Epidermal melanocyte (primary cell): ENCODE results near the gene SCYGR8.

Source experiments
- DNase-seq: peaks from one replicate; pipeline ENCODE4 v3.0.0; 2011; ENCODE audit warnings: low spot score; ENCODE audit not compliant: insufficient read length

Gene SCYGR8

DNA sequence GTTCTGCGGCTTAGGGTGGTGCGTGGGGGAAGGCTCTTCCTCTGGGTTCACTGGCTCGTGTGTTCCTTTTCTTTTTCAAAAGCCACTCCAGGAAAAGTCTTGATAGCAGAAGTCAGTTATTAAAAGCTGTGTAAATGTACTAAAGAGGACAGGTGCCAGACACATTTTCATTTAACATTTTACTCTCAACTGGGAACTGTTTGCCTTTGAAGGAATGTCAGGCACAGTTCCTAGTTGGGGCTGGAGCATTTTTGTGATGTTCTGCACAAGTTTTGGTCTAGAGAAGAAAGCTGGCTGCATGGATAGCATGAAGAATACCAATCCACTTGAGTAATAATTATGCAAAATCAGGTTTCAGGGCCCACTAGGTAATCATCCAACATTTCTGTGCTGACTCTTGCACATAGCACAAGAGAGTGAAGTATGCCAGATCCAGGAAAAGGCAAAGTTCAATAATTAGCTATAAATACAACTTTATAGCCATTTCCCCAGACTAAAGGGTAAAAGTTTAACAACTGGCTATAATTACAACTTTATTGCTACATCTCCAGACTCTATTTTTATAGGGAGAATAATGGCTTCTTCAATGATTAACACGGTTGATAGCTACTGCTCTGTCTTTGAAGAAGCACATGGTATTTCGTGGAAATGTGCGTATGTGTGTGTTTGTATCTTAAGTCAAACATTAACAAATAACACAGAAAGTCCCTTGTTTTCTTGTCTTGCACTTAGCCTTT lies 16.2 kb downstream of the SCYGR8 start:
- DNase-seq = no peak

- no peak for DNase-seq
These were observed 20.2 kb downstream of the SCYGR8 start for GRCh38 chr2:227765788-227766372.

DNA sequence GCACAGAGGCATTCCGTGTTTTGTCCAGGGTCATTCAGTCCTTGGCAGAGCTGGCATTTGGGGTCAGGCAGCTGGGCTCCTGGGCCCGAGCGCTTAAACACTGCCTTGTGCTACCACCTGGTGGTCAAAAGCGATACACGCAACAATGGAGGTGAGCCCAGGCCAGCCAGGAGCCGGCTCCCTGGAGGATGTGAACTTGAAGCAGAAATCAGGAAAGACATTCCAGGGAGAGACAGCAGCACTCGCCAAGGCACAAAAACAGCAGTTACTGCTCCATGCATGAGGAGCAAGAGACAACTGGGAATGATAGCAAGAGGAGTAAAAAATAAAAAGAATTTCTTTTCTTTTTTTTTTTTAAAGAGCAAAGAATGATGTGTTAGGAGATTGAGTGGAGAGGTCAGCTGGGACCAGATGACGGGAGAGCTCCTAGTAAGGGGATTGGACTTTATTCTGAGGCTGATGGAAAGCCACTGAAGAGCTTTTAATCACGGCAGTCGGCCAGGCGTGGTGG lies 20.7 kb downstream of the SCYGR8 start:
- DNase-seq = peak; percentile 76

DNA sequence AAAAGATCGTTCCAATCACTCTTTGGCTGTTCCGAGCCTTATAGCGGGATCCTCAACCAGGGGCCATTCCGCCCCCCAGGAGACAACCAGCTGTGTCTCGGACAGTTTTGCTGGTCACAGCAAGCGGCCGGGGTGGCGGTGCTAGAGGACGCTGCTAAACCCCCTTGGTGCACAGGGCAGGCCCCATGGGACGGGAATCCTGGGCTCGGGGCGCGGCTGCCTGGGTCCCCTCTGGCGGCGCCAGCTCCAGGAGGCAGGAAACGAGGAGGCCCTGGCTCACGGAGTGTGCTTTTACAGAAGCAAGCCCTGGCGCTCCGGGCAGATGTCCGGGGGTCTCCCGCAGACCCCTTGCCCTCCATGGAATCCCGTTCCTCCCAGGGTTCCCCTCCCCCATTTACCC lies 22.1 kb downstream of the SCYGR8 start:
- no peak for DNase-seq

DNA sequence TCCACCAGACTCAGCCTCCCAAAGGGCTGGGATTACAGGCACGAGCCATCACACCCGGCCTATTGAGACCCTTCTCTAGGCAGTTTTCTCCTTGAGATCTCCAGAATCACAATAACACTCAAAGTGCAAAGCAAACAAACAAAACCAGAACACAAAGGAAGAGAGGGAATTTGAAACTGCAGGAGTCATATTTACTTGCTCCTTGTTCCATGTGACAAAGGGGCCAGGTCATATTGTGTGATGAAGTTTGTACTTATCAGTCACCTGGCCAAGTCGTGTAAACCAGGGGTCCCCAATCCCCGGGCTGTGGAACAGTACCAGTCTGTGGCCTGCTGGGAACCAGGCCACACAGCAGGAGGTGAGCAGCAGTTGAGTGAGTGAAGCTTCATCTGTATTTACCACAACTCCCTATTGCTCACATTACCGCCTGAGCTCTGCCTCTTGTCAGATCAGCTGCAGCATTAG lies 26.5 kb downstream of the SCYGR8 start:
- DNase-seq = no peak

DNA sequence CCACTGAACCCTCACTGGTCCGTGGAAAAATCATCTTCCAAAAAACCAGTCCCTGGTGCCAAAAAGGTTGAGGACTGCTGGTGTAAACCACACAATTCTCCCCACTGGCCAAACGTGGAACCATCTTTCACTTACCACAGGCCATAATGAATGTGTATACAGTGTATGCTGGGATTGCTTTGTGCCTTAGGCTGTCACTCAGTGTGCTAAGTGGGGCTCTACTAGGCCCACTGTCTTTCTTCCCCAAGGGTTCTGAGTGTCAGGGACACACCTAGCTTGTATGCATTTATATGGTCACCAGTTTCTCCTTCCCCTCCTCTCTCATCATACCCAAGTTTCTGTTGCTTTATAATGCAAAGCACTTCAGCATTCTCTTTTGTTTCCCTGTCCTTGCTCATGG lies 27.2 kb downstream of the SCYGR8 start:
- DNase-seq = no peak

DNA sequence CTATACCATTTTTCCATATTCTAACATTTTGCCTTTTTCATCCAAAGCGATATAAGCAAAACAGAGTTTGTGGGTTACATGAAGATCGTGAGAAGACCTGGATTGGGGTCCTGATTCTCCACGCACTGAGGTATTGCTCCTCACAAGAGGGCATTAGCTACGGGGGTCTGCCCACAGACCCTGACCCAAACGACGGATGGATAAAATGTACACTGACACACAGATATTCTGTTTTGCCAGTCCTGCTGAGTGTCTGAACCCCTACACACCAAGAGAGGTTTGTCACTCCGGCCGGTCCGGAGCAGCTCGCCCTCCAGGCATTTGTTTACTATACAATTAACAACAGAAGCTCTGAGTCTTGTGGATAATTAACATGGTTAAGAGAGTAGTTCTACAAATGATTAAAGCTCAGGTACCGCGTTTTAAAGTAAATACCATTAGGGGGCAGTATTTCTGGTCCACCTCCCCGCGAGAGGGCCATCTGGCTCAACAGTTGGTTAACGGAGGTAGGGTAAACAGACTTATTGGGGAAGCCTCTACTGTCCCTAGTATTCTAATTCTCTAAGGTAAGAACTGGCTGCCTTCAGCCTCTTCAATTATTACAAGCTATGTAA lies 28.4 kb downstream of the SCYGR8 start:
- DNase-seq = no peak

GRCh38 chr2:227774895-227775842 lies 29.5 kb downstream of the SCYGR8 start:
- DNase-seq = no peak

DNA sequence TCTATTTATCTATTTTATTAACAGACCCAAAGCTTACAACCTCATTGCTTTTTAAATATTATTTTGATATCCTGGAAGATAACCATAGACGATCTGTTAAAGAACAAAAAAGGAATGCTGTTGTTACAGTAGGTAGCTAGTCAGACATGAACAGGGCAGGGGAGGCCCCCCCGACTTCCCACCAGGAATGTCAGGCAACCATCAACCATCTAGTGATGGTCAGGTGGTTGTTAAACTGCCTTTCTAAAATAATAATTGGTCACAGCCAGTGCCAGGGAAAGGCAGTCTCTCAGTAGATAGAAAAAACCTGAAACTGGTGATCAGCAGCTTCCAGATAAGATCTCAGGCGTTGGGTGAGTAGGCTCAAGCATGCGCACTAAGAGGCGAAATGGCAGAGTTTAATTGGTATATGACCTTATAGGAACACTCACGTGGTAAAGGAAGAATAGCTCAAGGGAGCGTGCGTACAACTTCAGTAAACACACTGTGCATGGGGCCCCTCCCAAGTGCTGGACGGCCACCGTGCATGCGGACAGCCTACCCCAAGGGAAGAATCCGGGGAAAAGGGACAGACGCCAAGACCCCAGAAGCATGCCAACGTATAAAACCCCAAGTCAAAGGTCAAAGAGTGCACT lies 35.4 kb downstream of the SCYGR8 start:
- DNase-seq = no peak

- no peak for DNase-seq
These were observed 36.1 kb downstream of the SCYGR8 start for GRCh38 chr2:227781841-227782240.

DNA sequence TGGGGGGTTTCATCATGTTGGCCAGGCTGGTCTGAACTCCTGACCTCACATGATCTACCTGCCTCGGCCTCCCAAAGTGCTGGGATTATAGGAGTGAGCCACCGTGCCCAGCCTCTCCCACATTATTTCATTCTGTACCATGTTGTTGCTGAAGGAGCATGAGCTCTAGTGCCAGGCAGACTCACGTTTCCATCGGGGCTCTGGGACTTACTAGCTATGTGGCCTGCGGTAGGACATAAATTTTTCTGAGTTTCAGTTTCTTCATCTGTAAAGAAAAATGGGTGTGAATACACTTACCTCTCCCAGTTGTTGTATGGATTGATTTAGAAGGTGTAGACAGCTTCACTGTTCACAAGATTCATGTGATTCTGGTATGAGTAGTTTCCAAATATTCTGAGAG lies 37.1 kb downstream of the SCYGR8 start:
- no peak for DNase-seq

DNA sequence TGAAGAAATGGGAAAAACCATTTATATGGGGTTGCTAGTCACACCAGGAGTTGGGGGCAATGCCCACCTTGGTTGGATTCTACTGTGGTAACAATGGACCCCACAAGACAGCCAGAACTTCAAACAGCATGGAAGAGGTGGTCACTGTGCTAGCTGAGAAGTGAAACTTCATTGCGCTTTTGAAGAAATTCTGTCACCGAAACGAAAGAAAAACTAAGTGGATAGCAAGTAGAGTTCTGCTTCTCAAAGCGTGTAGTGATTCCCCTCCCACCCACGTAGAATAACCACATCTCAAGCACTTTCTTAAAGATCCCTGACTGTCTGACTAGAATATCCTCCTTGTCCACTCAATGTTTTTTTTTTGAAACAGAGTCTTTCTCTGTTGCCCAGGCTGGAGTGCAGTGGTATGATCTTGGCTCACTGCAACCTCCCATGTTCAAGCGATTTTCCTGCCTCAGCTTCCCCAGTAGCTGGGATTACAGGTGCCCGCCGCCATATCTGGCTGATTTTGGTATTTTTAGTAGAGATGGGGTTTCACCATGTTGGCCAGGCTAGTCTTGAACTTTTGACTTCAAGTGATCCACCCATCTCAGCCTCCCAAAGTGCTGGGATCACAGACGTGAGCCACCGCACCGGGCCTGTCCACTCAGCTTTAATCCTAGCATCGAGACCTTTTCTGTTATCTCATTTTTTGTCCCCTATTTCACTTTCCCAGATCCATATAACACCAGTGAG lies 37.9 kb downstream of the SCYGR8 start:
- no peak for DNase-seq

- no peak for DNase-seq
These were observed 39.6 kb downstream of the SCYGR8 start for GRCh38 chr2:227785293-227785692.

GRCh38 chr2:227788561-227789018 lies 42.9 kb downstream of the SCYGR8 start:
- no peak for DNase-seq

DNA sequence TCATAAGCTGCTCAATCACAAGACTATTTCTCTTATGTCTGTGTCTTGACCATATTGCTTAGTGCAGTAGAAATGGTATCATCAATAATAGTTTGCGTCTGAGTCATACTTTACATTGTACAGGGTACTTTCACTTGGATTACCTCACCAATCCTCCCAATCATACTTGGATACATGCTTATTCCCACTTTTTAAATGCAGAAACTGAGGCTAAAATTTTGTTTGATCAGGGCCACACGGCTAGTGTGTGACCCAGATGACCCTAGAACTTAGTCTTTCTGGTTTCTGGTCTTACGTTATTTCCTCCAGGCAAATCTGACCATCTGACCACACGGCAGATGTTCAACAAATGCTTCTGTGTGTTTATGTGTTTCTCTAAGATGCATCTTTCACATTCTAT lies 44.1 kb downstream of the SCYGR8 start:
- DNase-seq = no peak

DNA sequence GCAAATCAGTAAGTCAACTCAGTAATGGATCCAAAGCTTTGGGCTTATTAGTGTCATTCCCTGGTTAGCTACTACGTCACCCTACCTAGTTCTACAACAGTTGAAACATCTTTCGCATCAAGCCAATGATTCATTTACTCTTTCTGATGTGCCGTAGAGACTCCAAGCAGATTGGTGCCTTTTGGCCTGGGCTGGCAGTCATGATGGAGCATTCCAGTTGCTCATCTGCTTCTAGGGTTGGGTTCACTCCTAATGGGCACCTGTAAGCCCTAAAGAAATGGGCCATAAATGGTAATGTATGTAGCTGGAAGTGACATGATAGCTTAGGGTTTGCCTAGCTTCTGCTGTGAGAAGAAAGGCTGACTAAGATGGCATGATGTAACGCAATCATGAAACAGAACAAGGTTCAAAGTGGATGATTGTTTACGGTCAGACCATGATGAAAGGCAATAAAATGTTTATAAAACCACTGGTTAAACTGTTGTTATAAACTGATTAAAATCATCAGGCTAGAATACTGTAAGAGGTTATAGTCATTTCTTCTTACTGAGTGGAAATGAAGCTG lies 47.5 kb downstream of the SCYGR8 start:
- DNase-seq = no peak
